Measurements from ENCODE around the gene SCML1.

GRCh38 chrX:17713288-17713687, 24.0 kb upstream of the SCML1 start:
- no peak for TF ChIP-seq CTCF (IDR thresholded peaks at IDR 0.05)
- no peak for TF ChIP-seq POLR2A (IDR thresholded peaks at IDR 0.05)

All from testis (tissue), 2 donors.